Activated CD8-positive, alpha-beta T cell treated with anti-CD3 and anti-CD28 coated beads for 36 hours (primary cell): Measurements from ENCODE around the gene ANKMY1. TPM values are rescaled to one million over a fixed set of nuclear protein-coding genes. Genes with fewer than 3 reads are reported as not detected.

ENCODE experiments used
- ATAC-seq: fragments of 200-7000 bp; cut with Tn5 transposase; one replicate; pipeline ENCODE4 v1.10.0; 2021; ENCODE audit warnings: mild to moderate bottlenecking, moderate library complexity
- CTCF ChIA-PET: fragments of 350-600 bp; sonication (Branson Sonifier 250); formaldehyde crosslinking; loops from one replicate; lab custom pipeline; 2021; ENCODE audit warnings: antibody characterized with exemption; lab: Charles Lee
- POLR2A ChIA-PET: fragments of 350-600 bp; sonication (Branson Sonifier 250); formaldehyde crosslinking; loops from one replicate; lab custom pipeline; 2021; ENCODE audit warnings: antibody characterized with exemption; lab: Charles Lee
- DNase-seq: peaks from one replicate; pipeline ENCODE4 v3.0.0-alpha.2; 2020
- H3K27ac Mint-ChIP-seq: one replicate; pipeline ENCODE4 v1.8.0; 2021; ENCODE audit warnings: mild to moderate bottlenecking, mixed read lengths
- H3K27me3 Mint-ChIP-seq: one replicate; pipeline ENCODE4 v1.8.0; 2021; ENCODE audit warnings: mixed read lengths
- H3K36me3 Mint-ChIP-seq: one replicate; pipeline ENCODE4 v1.8.0; 2021; ENCODE audit warnings: low read depth, mixed read lengths
- H3K4me1 Mint-ChIP-seq: one replicate; pipeline ENCODE4 v1.8.0; 2021; ENCODE audit warnings: low read depth, mixed read lengths
- H3K4me3 Mint-ChIP-seq: one replicate; pipeline ENCODE4 v1.8.0; 2021; ENCODE audit warnings: mild to moderate bottlenecking, moderate library complexity, mixed read lengths
- H3K9me3 Mint-ChIP-seq: one replicate; pipeline ENCODE4 v1.8.0; 2021; ENCODE audit warnings: mixed read lengths
- intact Hi-C: fragments of 100-400 bp; cut with micrococcal nuclease; formaldehyde crosslinking; loops from one replicate; pipeline ENCODE4 v1.10.0; 2022
- total RNA-seq, 2 experiments: library from RNA; stranded (reverse); gene quantifications; one replicate each; pipeline ENCODE4 v1.2.3, GENCODE V29; 2021
- TF ChIP-seq, protein P1 (sequence below): fragments of 200-600 bp; IDR thresholded peaks from one replicate; pipeline ENCODE4 v1.8.0; 2022; ENCODE audit warnings: antibody characterized with exemption, mild to moderate bottlenecking

Gene ANKMY1
- total RNA-seq, 2 experiments from 2014 or later, result 14.5 to 18.6 TPM

- intact Hi-C loops, result no loop called here
- peaks cover 18% of the 10 kb centered on the region for H3K36me3 Mint-ChIP-seq
- ATAC-seq (no peak), DNase-seq (no peak)
- no peak overlapping the region for H3K27ac Mint-ChIP-seq
- no peaks in the 10 kb centered on the region for H3K4me1 Mint-ChIP-seq
- ChIA-PET CTCF (no interaction called here), POLR2A (no interaction called here)
- TF ChIP-seq, protein P1, sequence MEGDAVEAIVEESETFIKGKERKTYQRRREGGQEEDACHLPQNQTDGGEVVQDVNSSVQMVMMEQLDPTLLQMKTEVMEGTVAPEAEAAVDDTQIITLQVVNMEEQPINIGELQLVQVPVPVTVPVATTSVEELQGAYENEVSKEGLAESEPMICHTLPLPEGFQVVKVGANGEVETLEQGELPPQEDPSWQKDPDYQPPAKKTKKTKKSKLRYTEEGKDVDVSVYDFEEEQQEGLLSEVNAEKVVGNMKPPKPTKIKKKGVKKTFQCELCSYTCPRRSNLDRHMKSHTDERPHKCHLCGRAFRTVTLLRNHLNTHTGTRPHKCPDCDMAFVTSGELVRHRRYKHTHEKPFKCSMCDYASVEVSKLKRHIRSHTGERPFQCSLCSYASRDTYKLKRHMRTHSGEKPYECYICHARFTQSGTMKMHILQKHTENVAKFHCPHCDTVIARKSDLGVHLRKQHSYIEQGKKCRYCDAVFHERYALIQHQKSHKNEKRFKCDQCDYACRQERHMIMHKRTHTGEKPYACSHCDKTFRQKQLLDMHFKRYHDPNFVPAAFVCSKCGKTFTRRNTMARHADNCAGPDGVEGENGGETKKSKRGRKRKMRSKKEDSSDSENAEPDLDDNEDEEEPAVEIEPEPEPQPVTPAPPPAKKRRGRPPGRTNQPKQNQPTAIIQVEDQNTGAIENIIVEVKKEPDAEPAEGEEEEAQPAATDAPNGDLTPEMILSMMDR, result no peak
- no peaks in the 10 kb centered on the region for H3K9me3 Mint-ChIP-seq
- H3K4me3 Mint-ChIP-seq, result no peak overlapping the region
- H3K27me3 Mint-ChIP-seq, result no peaks in the 10 kb centered on the region
Measured at GRCh38 chr2:240501531-240501991, 56.2 kb downstream of the ANKMY1 start.

DNA sequence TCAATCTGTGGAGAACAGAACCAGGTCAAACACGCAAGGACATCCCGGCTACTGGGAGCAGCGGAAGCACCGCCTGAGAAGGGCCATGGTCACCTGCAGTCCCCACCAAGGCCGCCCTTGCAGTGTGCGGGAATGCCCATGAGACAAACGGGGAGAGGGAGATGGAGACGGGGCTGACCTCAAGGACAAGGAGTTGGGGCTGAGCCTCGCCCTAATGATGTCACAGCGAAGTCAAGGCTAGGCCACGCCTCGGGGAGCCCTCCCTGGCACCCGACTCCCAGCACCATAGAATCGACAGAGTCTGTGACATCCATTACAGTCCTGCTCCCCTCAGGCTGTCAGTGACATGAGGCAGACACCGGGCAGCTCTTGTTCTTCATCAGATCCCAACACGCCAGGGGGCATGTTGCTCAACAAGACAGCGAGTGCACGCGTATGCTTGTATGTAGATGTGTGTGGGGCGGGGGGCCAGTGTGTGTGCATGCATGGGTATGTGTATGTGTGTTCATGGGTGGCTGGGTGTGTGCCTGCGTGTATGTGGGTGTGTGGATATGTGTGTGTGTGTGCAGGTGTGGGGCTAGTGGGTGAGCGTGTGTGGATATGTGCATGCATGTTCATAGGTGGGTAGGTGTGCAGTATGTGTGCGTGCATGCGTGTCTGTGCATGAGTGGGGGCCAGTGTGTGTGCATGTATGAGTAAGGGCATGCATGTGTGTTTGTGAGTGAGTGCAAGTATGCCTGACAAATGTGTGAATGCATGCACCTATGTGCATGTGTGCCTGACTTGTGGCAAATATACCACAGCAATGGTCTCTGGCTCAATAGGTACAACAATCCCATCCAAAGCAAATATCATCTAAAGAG is 57.0 kb downstream of the ANKMY1 start:
- H3K4me3 Mint-ChIP-seq, result no peak overlapping the region
- TF ChIP-seq, protein P1, result no peak

GRCh38 chr2:240499309-240500301 is 58.2 kb downstream of the ANKMY1 start:
- no peak overlapping the region for H3K4me3 Mint-ChIP-seq
- no peaks in the 10 kb centered on the region for H3K9me3 Mint-ChIP-seq
- DNase-seq (no peak), ATAC-seq (no peak)
- no peaks in the 10 kb centered on the region for H3K27me3 Mint-ChIP-seq
- no peak overlapping the region for H3K27ac Mint-ChIP-seq
- TF ChIP-seq, protein P1, result no peak
- no peaks in the 10 kb centered on the region for H3K4me1 Mint-ChIP-seq
- peaks cover 28% of the 10 kb centered on the region for H3K36me3 Mint-ChIP-seq
- CTCF ChIA-PET, result interaction anchor here (1.2 kb wide), 1 partner anchor 14 kb away, joined by 3 read pairs; no protein-coding TSS in a partner anchor
- POLR2A ChIA-PET, result no interaction called here
- intact Hi-C loops, result no loop called here

More for the DNA sequence above, 57.0 kb downstream of the ANKMY1 start:
- ChIA-PET CTCF (no interaction called here), POLR2A (no interaction called here)
- ATAC-seq, result no peak
- intact Hi-C loops, result no loop called here
- no peaks in the 10 kb centered on the region for H3K4me1 Mint-ChIP-seq
- H3K27ac Mint-ChIP-seq, result no peak overlapping the region
- no peak for DNase-seq
- H3K27me3 Mint-ChIP-seq, result no peaks in the 10 kb centered on the region
- H3K36me3 Mint-ChIP-seq, result peaks cover 24% of the 10 kb centered on the region
- H3K9me3 Mint-ChIP-seq, result no peaks in the 10 kb centered on the region

DNA sequence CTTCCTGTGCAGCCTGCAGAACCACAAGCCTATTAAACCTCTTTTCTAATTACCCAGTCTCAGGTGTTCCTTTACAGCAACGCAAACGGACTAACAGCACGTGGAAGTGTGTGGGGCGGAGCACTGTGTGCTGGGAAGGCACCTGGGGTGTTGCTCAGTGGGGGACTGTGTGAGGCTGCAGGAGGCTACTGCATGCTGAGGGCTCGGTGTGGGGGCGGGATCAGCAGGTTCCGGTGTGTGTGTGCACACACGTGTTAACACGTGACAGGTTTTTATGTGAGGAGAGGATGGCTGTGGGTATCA is 58.9 kb downstream of the ANKMY1 start:
- POLR2A ChIA-PET, result no interaction called here
- intact Hi-C loops, result no loop called here
- Mint-ChIP-seq H3K27me3 (no peaks in the 10 kb centered on the region), H3K4me3 (no peak overlapping the region), H3K27ac (no peak overlapping the region), H3K9me3 (no peaks in the 10 kb centered on the region), H3K36me3 (peaks cover 32% of the 10 kb centered on the region), H3K4me1 (no peaks in the 10 kb centered on the region)
- TF ChIP-seq, protein P1, result no peak
- no peak for DNase-seq
- no peak for ATAC-seq
- CTCF ChIA-PET, result no interaction called here
